Heart right ventricle (tissue), 16 donors: ENCODE measurements around the gene CCRL2. TPM values are rescaled to one million over a fixed set of nuclear protein-coding genes. Genes with fewer than 3 reads are reported as not detected.
A peak's percentile ranks its signal among the peaks of the same experiment; 100 is the strongest.
"Not testable (repeated sequence)": the region's sequence is repeated elsewhere in the genome, so short reads cannot be mapped to it uniquely, and the experiment has no call there.

ENCODE experiments used
- ATAC-seq, 8 donors: fragments of 200-7000 bp; cut with Tn5 transposase; one replicate each; pipeline ENCODE4 v1.9.1; 2020; ENCODE audit warnings: mild to moderate bottlenecking in 8 of 8, moderate library complexity in 8 of 8, moderate number of reproducible peaks in 1 of 8
- DNase-seq, 2 donors: peaks; one replicate each; pipeline ENCODE4 v3.0.0-alpha.2; 2020
- H3K27ac ChIP-seq, 10 donors: fragments of 200-600 bp; sonication (generic) in 2 of 10; one replicate each; pipeline versions ENCODE4 v1.5.0 to v1.8.0; 2020 to 2022; ENCODE audit warnings: mild to moderate bottlenecking in 3 of 10
- H3K27me3 ChIP-seq, 7 donors: fragments of 200-600 bp; one replicate each; pipeline ENCODE4 v1.8.0; 2021 to 2022; ENCODE audit warnings: mild to moderate bottlenecking in 2 of 7
- H3K36me3 ChIP-seq, 9 donors: fragments of 200-600 bp; sonication (generic) in 1 of 9; one replicate each; pipeline versions ENCODE4 v1.5.0 to v1.8.0; 2020 to 2022; ENCODE audit warnings: mild to moderate bottlenecking in 2 of 9
- H3K4me1 ChIP-seq, 9 donors: fragments of 200-600 bp; sonication (generic) in 1 of 9; one replicate each; pipeline versions ENCODE4 v1.5.0 to v1.8.0; 2020 to 2022; ENCODE audit warnings: mild to moderate bottlenecking in 4 of 9
- H3K4me3 ChIP-seq, 10 donors: fragments of 200-600 bp; sonication (generic) in 2 of 10; one replicate each; pipeline versions ENCODE4 v1.5.0 to v1.8.0; 2020 to 2022; ENCODE audit warnings: mild to moderate bottlenecking in 7 of 10, moderate library complexity in 2 of 10
- H3K9me3 ChIP-seq, 11 donors: fragments of 200-600 bp in 10 of 11; sonication (generic) in 2 of 11; one replicate each; pipeline versions ENCODE4 v1.5.0 to v1.8.0; 2013 to 2022; ENCODE audit warnings: mild to moderate bottlenecking in 2 of 11, control low read depth in 1 of 11, moderate library complexity in 1 of 11
- CTCF ChIP-seq, 9 donors: fragments of 200-600 bp; sonication (generic) in 2 of 9; IDR thresholded peaks; one replicate each; pipeline versions ENCODE4 v1.5.0 to v1.8.0; 2021 to 2022; ENCODE audit warnings: antibody characterized with exemption in 9 of 9, mild to moderate bottlenecking in 5 of 9, moderate library complexity in 1 of 9
- WGBS, 2 donors: extraction: QIAGEN DNeasy Blood & Tissue Kit; methylation state at CpG; one replicate each; pipeline ENCODE4 v1.1.7; 2013; ENCODE audit warnings: inconsistent platforms in 1 of 2; 5-methylcytosine and 5-hydroxymethylcytosine counted together
- intact Hi-C, 10 donors: fragments of 100-400 bp; cut with DNase I; formaldehyde crosslinking; loops; one replicate each; pipeline versions ENCODE4 v1.11.1 to v1.14.2; 2022
- polyA plus RNA-seq, 2 donors: library from polyadenylated mRNA; stranded (reverse); fragments of 200-250 nt; gene quantifications; one replicate each; pipeline ENCODE4 v1.2.3, GENCODE V29; 2013
- total RNA-seq, 10 donors: library from RNA; stranded (reverse); fragmentation: NEBNext Ultra II Directional in 3 of 10; extraction: Animal tissue kit (Norgen Biotek cat#: 25700) in 3 of 10; gene quantifications; one replicate each; pipeline versions ENCODE4 v1.2.1 to v1.2.4, GENCODE V29; 2021 to 2023
- donor health status: Arrhythmogenic right ventricular cardiomyopathy.
- donor health status: ischemic (EF 13 %, LVEDD 7.1; RV severe dilation, severe dysfunction).
- donor health status: healthy with polysubstance abuse.
- donor health status: DM: no; HTN: yes; CAD: no.
- donor health status: DM: no; HTN: no; CAD: no.
- donor health status: ischemic (EF 25% LVEDD 6.9; RV normal size, moderate dysfunction).
- donor health status: ischemic (EF 25% LVEDD 5.7; RV mildly dilated, moderate dysfunction).
- donor health status: healthy.
- donor health status: DM: yes; HTN: yes; CAD: no.
- donor health status: Ischemic cardiomyopathy.
- donor health status: ischemic (EF 35%, LVEDD 5.7; RV mildly dilated, moderate dysfunction).
- donor health status: nonischemic (EF 11% LVEDD 7.7; RV severe dilation, severe dysfunction).
- donor health status: DM: yes; HTN: yes; CAD: no.
- donor health status: PGD.
- donor health status: ischemic (EF 29% LVEDD 5.4; RV normal size, mild dysfunction).
- donor health status: nonischemic (EF 23%, LVEDD 6.1; RV moderate dilation, normal function).

The CCRL2 gene
- total and polyA plus RNA-seq, 12 donors = 1.0 to 5.4 (median 1.7) TPM

- intact Hi-C loops = loop anchor here in 2 of 10 donors (10.0 kb wide), 2 partner anchors 136 to 146 kb away; no protein-coding TSS in a partner anchor
Observed at GRCh38 chr3:46420931-46421330, 13.9 kb downstream of the CCRL2 start.

GRCh38 chr3:46422617-46423016, 15.6 kb downstream of the CCRL2 start:
- DNase-seq = no peak
- WGBS, 2 donors = 88 to 90% methylated on average over 6 of the region's 6 CpGs
- Histone ChIP-seq H3K9me3 (no peaks in the 10 kb centered on the region), H3K27me3 (no peaks in the 10 kb centered on the region), H3K27ac (no peak overlapping the region), H3K4me1 (peaks cover 0 to 1% (median 0%) of the 10 kb centered on the region in 9 donors), H3K36me3 (no peaks in the 10 kb centered on the region), H3K4me3 (no peak overlapping the region)
- peak in 1 of 8 donors; percentile 20 for ATAC-seq
- TF ChIP-seq CTCF (IDR thresholded peaks at IDR 0.05) = no peak
- intact Hi-C loops = loop anchor here in 2 of 10 donors (10.0 kb wide), 2 partner anchors 138 to 148 kb away; no protein-coding TSS in a partner anchor

More at GRCh38 chr3:46420931-46421330, 13.9 kb downstream of the CCRL2 start:
- peaks cover 0 to 17% (median 10%) of the 10 kb centered on the region in 9 donors for H3K4me1 ChIP-seq
- no peaks in the 10 kb centered on the region for H3K27me3 ChIP-seq
- 57 to 80% methylated on average over 2 of the region's 2 CpGs for WGBS, 2 donors
- H3K36me3 ChIP-seq = no peaks in the 10 kb centered on the region
- H3K4me3 ChIP-seq = no peak overlapping the region
- DNase-seq = no peak
- no peak for ATAC-seq
- no peak for TF ChIP-seq CTCF (IDR thresholded peaks at IDR 0.05)
- no peaks in the 10 kb centered on the region for H3K9me3 ChIP-seq
- no peak overlapping the region for H3K27ac ChIP-seq

GRCh38 chr3:46423588-46423987, 16.5 kb downstream of the CCRL2 start:
- intact Hi-C loops = loop anchor here in 2 of 10 donors (10.0 kb wide), 2 partner anchors 139 to 149 kb away; no protein-coding TSS in a partner anchor
- no peak for TF ChIP-seq CTCF (IDR thresholded peaks at IDR 0.05)
- Histone ChIP-seq H3K9me3 (no peaks in the 10 kb centered on the region), H3K4me1 (peaks cover 0 to 7% (median 0%) of the 10 kb centered on the region in 9 donors), H3K36me3 (no peaks in the 10 kb centered on the region), H3K27ac (no peak overlapping the region), H3K4me3 (no peak overlapping the region), H3K27me3 (no peaks in the 10 kb centered on the region)
- ATAC-seq = no peak
- WGBS, 2 donors = 73 to 75% methylated on average over 5 of the region's 5 CpGs
- no peak for DNase-seq

- not testable (repeated sequence) for H3K4me1 ChIP-seq, H3K9me3 ChIP-seq, H3K4me3 ChIP-seq, H3K27ac ChIP-seq, ATAC-seq, H3K27me3 ChIP-seq, DNase-seq, H3K36me3 ChIP-seq
- intact Hi-C loops = loop anchor here in 3 of 10 donors (5.0 to 10.0 kb wide), 3 partner anchors 142 to 152 kb away; no protein-coding TSS in a partner anchor
- 71 to 75% methylated on average over 4 of the region's 4 CpGs for WGBS, 2 donors
Observed at GRCh38 chr3:46426476-46426875, 19.4 kb downstream of the CCRL2 start.

- 44 to 48% methylated on average over 8 of the region's 8 CpGs for WGBS, 2 donors
- not testable (repeated sequence) for H3K4me3 ChIP-seq, H3K4me1 ChIP-seq, H3K36me3 ChIP-seq, ATAC-seq, H3K27me3 ChIP-seq
- peak in 1 of 2 donors; percentile 17 for DNase-seq
- TF ChIP-seq CTCF (IDR thresholded peaks at IDR 0.05) = peak in 6 of 9 donors; percentile 13 to 44 (median 35)
- Histone ChIP-seq H3K9me3 (peaks cover 0 to 17% (median 8%) of the 10 kb centered on the region in 11 donors), H3K27ac (peak overlapping the region in 6 of 10 donors; percentile 20 to 59 (median 35))
- intact Hi-C loops = loop anchor here in 3 of 10 donors (5.0 to 10.0 kb wide), 3 partner anchors 143 to 153 kb away; no protein-coding TSS in a partner anchor
Observed at GRCh38 chr3:46427404-46427803, 20.3 kb downstream of the CCRL2 start.
